D721Med (cell line): ENCODE measurements around the gene PELI2.

ENCODE experiments used
- DNase-seq: peaks from one replicate; pipeline ENCODE4 v3.0.0; 2011; ENCODE audit warnings: low spot score; ENCODE audit not compliant: insufficient read length
- FAIRE-seq: peaks from 2 replicates; lab custom pipeline; 2011; peaks lifted over from hg19 to GRCh38; lab: Jason Lieb, UNC
- TF ChIP-seq, protein P1 (sequence below): IDR thresholded peaks from 2 replicates; pipeline ENCODE4 v1.5.1; 2012; ENCODE audit warnings: mild to moderate bottlenecking, control low read depth; ENCODE audit not compliant: insufficient read depth; ENCODE audit errors: missing control alignments

The PELI2 gene

DNA sequence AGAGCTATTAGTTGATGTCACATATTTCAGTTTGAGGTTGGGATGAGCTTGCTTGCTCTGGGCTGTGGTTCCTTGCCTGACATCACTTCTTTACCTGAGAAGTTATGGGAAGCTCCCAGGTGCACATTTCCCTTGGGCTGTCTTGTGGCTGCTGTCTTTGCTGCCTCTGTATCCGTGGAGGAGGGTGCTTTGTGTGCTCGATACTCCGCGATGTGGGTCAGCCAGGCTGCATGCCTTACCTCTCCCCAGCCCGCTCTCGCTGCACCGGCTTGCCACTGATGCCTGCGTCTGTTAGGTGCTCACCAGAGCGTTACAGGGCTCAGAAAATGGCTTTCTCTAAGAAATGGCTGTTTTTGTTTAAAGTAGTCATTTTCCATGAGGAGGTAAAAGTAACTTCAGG lies 19.6 kb downstream of the PELI2 start:
- DNase-seq (no peak), FAIRE-seq (peak; percentile 41)
- TF ChIP-seq, protein P1, sequence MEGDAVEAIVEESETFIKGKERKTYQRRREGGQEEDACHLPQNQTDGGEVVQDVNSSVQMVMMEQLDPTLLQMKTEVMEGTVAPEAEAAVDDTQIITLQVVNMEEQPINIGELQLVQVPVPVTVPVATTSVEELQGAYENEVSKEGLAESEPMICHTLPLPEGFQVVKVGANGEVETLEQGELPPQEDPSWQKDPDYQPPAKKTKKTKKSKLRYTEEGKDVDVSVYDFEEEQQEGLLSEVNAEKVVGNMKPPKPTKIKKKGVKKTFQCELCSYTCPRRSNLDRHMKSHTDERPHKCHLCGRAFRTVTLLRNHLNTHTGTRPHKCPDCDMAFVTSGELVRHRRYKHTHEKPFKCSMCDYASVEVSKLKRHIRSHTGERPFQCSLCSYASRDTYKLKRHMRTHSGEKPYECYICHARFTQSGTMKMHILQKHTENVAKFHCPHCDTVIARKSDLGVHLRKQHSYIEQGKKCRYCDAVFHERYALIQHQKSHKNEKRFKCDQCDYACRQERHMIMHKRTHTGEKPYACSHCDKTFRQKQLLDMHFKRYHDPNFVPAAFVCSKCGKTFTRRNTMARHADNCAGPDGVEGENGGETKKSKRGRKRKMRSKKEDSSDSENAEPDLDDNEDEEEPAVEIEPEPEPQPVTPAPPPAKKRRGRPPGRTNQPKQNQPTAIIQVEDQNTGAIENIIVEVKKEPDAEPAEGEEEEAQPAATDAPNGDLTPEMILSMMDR, result no peak

DNA sequence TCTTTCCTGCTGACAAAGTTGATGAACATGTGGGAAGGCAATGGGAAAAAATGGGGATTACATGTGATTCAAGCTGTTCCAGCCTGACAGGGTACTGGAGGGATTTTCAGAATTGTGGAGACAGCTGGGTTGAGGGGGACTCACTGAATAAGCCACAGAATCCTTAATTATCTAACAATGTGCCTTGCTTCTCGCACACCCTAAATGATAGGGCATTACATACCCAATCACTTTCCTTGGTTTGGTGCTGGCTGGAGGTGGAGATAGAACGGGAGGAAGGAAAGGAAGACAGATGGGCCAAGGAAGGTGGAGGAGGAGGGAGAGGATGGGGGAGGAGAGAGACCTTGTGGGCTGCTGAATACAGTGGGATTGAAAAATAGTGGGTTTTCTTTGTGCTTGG lies 20.7 kb downstream of the PELI2 start:
- FAIRE-seq (peak; percentile 97), DNase-seq (no peak)
- TF ChIP-seq, protein P1, result no peak

DNA sequence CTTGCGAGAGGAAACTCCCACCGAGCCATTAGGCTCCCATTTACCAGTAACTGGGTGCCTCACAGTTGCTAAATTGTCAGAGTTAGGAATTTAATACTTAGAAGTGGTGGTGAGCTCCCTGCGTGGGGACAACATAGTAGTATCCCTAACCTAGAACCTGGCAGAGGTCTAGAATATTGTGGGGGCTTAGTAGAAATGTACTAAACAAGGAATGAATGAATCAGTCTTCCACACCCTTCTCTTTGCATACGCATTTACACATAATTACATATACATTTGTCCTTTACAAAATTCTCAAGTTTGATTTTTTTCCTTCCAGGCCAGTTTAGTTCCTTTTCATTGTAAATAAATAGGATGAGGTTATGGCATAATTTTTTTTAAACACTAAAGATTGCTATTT lies 24.1 kb downstream of the PELI2 start:
- TF ChIP-seq, protein P1, result no peak
- DNase-seq, result no peak
- FAIRE-seq, result no peak

DNA sequence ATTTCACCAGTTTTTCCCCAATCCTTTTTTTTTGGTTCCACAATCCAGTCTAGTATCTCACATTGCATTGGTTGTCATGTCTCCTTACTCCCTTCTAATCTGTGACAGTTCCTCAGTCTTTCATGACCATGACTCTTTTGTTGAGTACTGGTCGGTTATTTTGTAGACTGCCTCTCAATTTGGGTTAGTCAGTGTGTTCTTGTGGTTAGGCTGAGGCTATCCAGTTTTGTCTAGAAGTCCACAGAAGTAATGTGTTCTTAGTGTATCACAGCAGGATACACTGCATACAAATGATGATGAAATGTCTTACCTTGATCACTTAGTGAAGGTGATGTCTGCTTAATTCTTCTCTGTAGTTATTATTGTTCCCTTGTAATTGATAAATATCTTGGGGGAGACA lies 24.8 kb downstream of the PELI2 start:
- DNase-seq (no peak), FAIRE-seq (peak; percentile 84)
- TF ChIP-seq, protein P1, result no peak

DNA sequence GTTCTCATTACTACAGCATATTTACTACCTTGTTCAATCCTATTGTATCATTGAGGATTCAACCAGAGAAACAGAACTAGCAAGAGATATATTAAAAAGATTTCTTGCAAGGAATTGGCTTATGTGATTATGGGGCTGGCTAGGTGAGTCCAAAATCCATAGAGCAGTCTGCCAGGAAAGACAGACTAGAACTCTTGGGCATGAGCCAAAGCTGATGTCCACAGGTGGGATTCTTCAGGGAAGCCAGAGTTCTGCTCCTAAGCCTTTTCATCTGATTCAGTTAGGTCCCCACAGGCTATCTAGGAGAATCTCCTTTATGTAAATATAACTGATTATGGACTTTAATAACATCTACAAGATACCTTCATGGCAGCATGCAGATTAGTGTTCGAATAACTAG lies 26.0 kb downstream of the PELI2 start:
- TF ChIP-seq, protein P1, result no peak
- DNase-seq (no peak), FAIRE-seq (no peak)

DNA sequence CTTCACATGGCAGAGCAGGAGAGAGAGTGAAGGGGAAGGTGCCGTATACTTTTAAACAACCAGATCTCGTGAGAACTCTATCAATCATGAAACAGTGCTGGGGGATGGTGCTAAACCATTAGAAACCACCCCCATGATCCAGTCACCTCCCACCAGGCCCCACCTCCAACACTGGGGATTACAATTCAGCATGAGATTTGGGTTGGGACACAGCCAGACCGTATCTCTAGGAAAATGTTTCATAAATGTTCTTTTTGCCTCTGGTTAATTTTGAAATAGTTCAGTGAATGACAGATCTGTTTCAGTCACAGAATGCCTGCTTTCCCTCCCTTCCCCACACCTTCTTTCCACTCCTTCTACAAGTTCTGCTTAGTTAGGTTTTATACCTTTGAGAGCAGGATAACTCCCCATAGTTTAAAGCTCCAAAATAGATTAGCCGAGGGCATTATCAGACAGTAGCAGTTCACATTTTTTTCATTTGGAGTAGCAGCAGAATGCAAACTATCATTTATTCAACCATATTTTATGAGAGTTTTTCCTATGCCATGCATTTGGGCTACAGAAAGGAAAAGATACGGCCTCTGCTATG lies 27.1 kb downstream of the PELI2 start:
- DNase-seq, result no peak
- peak; percentile 11 for FAIRE-seq
- TF ChIP-seq, protein P1, result no peak

DNA sequence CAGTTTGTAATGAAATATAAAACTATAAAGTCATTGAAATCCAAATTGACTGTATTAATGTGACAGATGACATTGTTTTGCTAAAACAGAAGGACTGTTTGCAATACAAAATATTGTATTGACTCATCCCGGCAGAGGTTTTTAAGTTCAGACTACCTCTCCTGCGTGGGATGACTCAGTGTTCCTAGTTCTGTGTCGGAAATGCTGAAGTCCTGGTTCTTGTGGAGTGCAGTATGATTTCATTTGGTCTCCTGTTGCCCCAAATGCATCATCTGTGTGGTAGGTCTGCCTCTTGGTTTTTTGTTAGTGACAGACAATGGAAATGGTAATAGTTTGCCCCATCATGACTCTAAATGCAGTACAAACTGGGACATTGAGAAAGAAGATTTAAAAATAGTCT lies 27.8 kb downstream of the PELI2 start:
- DNase-seq, result no peak
- TF ChIP-seq, protein P1, result no peak
- FAIRE-seq, result no peak
